ENCODE measurements around the gene DLL3.

- TF ChIP-seq, protein P1, sequence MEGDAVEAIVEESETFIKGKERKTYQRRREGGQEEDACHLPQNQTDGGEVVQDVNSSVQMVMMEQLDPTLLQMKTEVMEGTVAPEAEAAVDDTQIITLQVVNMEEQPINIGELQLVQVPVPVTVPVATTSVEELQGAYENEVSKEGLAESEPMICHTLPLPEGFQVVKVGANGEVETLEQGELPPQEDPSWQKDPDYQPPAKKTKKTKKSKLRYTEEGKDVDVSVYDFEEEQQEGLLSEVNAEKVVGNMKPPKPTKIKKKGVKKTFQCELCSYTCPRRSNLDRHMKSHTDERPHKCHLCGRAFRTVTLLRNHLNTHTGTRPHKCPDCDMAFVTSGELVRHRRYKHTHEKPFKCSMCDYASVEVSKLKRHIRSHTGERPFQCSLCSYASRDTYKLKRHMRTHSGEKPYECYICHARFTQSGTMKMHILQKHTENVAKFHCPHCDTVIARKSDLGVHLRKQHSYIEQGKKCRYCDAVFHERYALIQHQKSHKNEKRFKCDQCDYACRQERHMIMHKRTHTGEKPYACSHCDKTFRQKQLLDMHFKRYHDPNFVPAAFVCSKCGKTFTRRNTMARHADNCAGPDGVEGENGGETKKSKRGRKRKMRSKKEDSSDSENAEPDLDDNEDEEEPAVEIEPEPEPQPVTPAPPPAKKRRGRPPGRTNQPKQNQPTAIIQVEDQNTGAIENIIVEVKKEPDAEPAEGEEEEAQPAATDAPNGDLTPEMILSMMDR (conservative IDR thresholded peaks at IDR 0.05) = no peak
- TF ChIP-seq EZH2 (IDR thresholded peaks at IDR 0.05; ENCODE audit: low read depth) = no peak
These were observed 29.2 kb upstream of the DLL3 start for GRCh38 chr19:39469567-39469966.

All from PC-9 (cell line).